Loucy (cell line): ENCODE measurements around the gene TMEM95.

Experiments used
- H2AFZ ChIP-seq: fragments of 200-600 bp; sonication (generic); 2 replicates; pipeline ENCODE4 v1.6.0; 2016; ENCODE audit warnings: antibody characterized with exemption, mild to moderate bottlenecking, low read length, moderate library complexity
- H3F3A ChIP-seq: fragments of 200-600 bp; 2 replicates; pipeline ENCODE4 v1.6.0; 2016; ENCODE audit warnings: antibody characterized with exemption, low read depth, mild to moderate bottlenecking
- H3K27me3 ChIP-seq: fragments of 200-600 bp; sonication (generic); 2 replicates; pipeline ENCODE4 v1.6.1; 2014; ENCODE audit warnings: low read length, mild to moderate bottlenecking; ENCODE audit not compliant: insufficient read depth, poor library complexity, severe bottlenecking
- H3K36me3 ChIP-seq: fragments of 200-600 bp; sonication (generic); 2 replicates; pipeline ENCODE4 v1.6.1; 2016; ENCODE audit warnings: low read length; ENCODE audit not compliant: insufficient read depth
- H3K4me1 ChIP-seq: fragments of 200-600 bp; sonication (generic); 2 replicates; pipeline ENCODE4 v1.5.1; 2014; ENCODE audit warnings: low read length, mild to moderate bottlenecking; ENCODE audit not compliant: insufficient read depth, poor library complexity, severe bottlenecking
- H3K4me2 ChIP-seq: fragments of 200-600 bp; sonication (generic); 2 replicates; pipeline ENCODE4 v1.6.0; 2014; ENCODE audit warnings: antibody characterized with exemption, low read length, low read depth, mild to moderate bottlenecking; ENCODE audit not compliant: poor library complexity, severe bottlenecking
- H3K4me3 ChIP-seq: fragments of 200-600 bp; sonication (generic); 2 replicates; pipeline ENCODE4 v1.5.1; 2014; ENCODE audit warnings: low read length, mild to moderate bottlenecking, mixed read lengths; ENCODE audit not compliant: poor library complexity, severe bottlenecking
- H3K79me2 ChIP-seq: fragments of 200-600 bp; sonication (generic); 2 replicates; pipeline ENCODE4 v1.6.1; 2014; ENCODE audit warnings: low read length; ENCODE audit not compliant: insufficient read depth
- H3K9ac ChIP-seq: fragments of 200-600 bp; sonication (generic); 2 replicates; pipeline ENCODE4 v1.6.0; 2014; ENCODE audit warnings: mild to moderate bottlenecking, low read depth, low read length, moderate library complexity; ENCODE audit not compliant: poor library complexity, severe bottlenecking
- H3K9me2 ChIP-seq: fragments of 200-600 bp; sonication (generic); replicated peaks from 2 replicates; pipeline ENCODE4 v1.6.1; 2016; ENCODE audit warnings: low read depth, low read length, mixed read lengths
- H3K9me3 ChIP-seq: fragments of 200-600 bp; sonication (generic); 2 replicates; pipeline ENCODE4 v1.6.1; 2014; ENCODE audit warnings: mild to moderate bottlenecking, antibody characterized with exemption, low read length, low read depth; ENCODE audit not compliant: insufficient read depth
- H4K20me1 ChIP-seq: fragments of 200-600 bp; sonication (generic); 2 replicates; pipeline ENCODE4 v1.6.0; 2014; ENCODE audit warnings: antibody characterized with exemption, low read length, mild to moderate bottlenecking; ENCODE audit not compliant: insufficient read depth, poor library complexity, severe bottlenecking
- CTCF ChIP-seq: fragments of 200-600 bp; sonication (generic); conservative IDR thresholded peaks from 2 replicates; pipeline ENCODE4 v1.5.1; 2014; ENCODE audit warnings: mild to moderate bottlenecking, antibody characterized with exemption, low read length
- EZH2phosphoT487 ChIP-seq: fragments of 200-600 bp; IDR thresholded peaks from 2 replicates; pipeline ENCODE4 v1.6.1; 2018; ENCODE audit warnings: antibody characterized with exemption, mild to moderate bottlenecking, moderate library complexity, borderline replicate concordance

Gene TMEM95

GRCh38 chr17:7351665-7352502, 3.1 kb upstream of the TMEM95 start, which contains the start of gene KCTD11:
KCTD11 (plus strand) TSS chr17:7352162.
- Histone ChIP-seq H3F3A (no peaks in the 10 kb centered on the region), H3K4me3 (no peak within 1 kb of the TSS), H4K20me1 (peaks cover 7% of the 10 kb centered on the region), H3K4me1 (no peaks in the 10 kb centered on the region), H3K27me3 (no peaks in the 10 kb centered on the region), H3K36me3 (peaks cover 13% of the 10 kb centered on the region; the same call in 1 of the 2 replicates), H3K4me2 (no peak within 1 kb of the TSS), H3K9me2 (no peaks in the 10 kb centered on the region), H3K9ac (no peak within 1 kb of the TSS), H3K9me3 (no peaks in the 10 kb centered on the region), H3K79me2 (no peaks in the 10 kb centered on the region), H2AFZ (no peak within 1 kb of the TSS)
- TF ChIP-seq EZH2phosphoT487 (no peak), CTCF (no peak)

- TF ChIP-seq EZH2phosphoT487, result no peak
- TF ChIP-seq CTCF, result no peak
- H3F3A ChIP-seq, result no peaks in the 10 kb centered on the region
- no peaks in the 10 kb centered on the region for H3K4me1 ChIP-seq
- no peaks in the 10 kb centered on the region for H3K27me3 ChIP-seq
- H3K9me3 ChIP-seq, result no peaks in the 10 kb centered on the region
- no peak overlapping the region for H3K4me2 ChIP-seq
- peaks cover 1% of the 10 kb centered on the region for H4K20me1 ChIP-seq
- H3K79me2 ChIP-seq, result no peaks in the 10 kb centered on the region
- H3K9me2 ChIP-seq, result no peaks in the 10 kb centered on the region
- no peak overlapping the region for H3K9ac ChIP-seq
- H3K36me3 ChIP-seq, result peaks cover 7% of the 10 kb centered on the region; the same call in 1 of the 2 replicates
- no peak overlapping the region for H3K4me3 ChIP-seq
- H2AFZ ChIP-seq, result no peak overlapping the region
Measured at GRCh38 chr17:7352503-7352889, 2.5 kb upstream of the TMEM95 start.

GRCh38 chr17:7352910-7353635, 1.9 kb upstream of the TMEM95 start:
- H3K36me3 ChIP-seq, result peaks cover 3% of the 10 kb centered on the region; the same call in 1 of the 2 replicates
- H2AFZ ChIP-seq, result no peak overlapping the region
- H3K9me3 ChIP-seq, result no peaks in the 10 kb centered on the region
- TF ChIP-seq CTCF (no peak), EZH2phosphoT487 (no peak)
- no peak overlapping the region for H3K4me2 ChIP-seq
- no peaks in the 10 kb centered on the region for H4K20me1 ChIP-seq
- H3K9ac ChIP-seq, result no peak overlapping the region
- no peaks in the 10 kb centered on the region for H3K4me1 ChIP-seq
- H3K79me2 ChIP-seq, result no peaks in the 10 kb centered on the region
- no peaks in the 10 kb centered on the region for H3K9me2 ChIP-seq
- H3K27me3 ChIP-seq, result no peaks in the 10 kb centered on the region
- no peaks in the 10 kb centered on the region for H3F3A ChIP-seq
- no peak overlapping the region for H3K4me3 ChIP-seq
